ENCODE results near the gene PPP2R5D. TPM values are rescaled to one million over a fixed set of nuclear protein-coding genes. Genes with fewer than 3 reads are reported as not detected.
A peak's percentile ranks its signal among the peaks of the same experiment; 100 is the strongest.

Gene PPP2R5D
- total and polyA plus RNA-seq, 9 of the 15 experiments (the other 6 are each of a cell fraction or from before 2014, with no cell fraction given), result 1.3 to 96.1 (median 38.4) TPM

DNA sequence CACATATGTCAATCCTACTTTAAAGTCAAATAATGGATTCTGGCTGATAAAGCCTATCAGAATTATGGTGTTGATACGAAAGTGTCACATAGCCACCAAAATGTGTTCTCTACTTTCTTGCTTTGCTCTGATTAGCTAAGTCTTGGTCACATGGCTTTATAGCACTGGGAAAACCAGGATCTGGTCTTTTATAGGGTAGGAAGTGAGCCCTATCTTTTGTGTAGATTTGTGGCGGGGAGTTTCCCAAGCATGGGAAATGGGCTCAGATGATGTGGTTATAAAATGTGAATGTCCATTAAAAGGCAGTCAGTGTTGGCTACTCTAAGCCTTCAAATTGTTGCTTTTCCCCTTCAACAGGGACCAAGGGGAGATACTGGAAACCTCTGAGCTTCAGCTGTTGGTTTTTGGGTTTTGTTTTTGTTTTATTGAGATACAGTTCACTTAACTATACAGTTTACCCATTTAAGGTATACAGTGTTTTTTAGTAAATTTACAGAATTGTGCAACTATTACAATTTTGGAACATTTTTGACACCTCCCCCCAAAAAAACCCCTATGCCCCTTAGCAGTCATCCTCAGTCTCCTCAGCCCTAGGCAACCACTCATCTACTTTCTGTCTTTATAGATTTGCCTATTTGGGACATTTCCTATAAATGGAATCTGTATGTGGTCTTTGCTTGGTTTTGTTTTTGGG lies 49.3 kb downstream of the PPP2R5D start:
- no peak for FAIRE-seq
- intact Hi-C loops (cut with micrococcal nuclease) (no loop called here), in situ Hi-C loops (cut with MboI) (no loop called here)
- no TSS peak for BruUV-seq (replicated peaks)
- no peaks in the 10 kb centered on the region for H3K9me3 ChIP-seq (replicated peaks; ENCODE audit: control insufficient read depth, insufficient read depth, low read depth, low read length)
- H2AFZ ChIP-seq (ENCODE audit: low read depth, low read length), result no peak overlapping the region
- ATAC-seq, result no peak
- no peak for DNase-seq (ENCODE audit: extremely low read depth in 1 of 4, low spot score in 3 of 4)
- H4K20me1 ChIP-seq (replicated peaks; ENCODE audit: control insufficient read depth, insufficient read depth, low read length), result no peaks in the 10 kb centered on the region; the same call in 1 of the 2 replicates
- ChIA-PET POLR2A (interaction anchor here (0.7 to 5.7 kb wide), 7 partner anchors 9 to 110 kb away, joined by 3 to 22 read pairs (median 5); partner anchors contain the start of genes KLHDC3, MEA1 and RRP36), CTCF (ENCODE audit: low intra/inter-chr PET ratio) (no interaction called here)
- TF ChIP-seq SUPT5H (IDR thresholded peaks at IDR 0.05) (0 out of 2 replicates have a peak, but pooled peaks have one; percentile 8), HLTF (IDR thresholded peaks at IDR 0.05) (no peak), POLR2A (conservative IDR thresholded peaks at IDR 0.05) (0 out of 2 replicates have a peak, but pooled peaks have one; percentile 1), ZNF583 (CRISPR knock-in tag; IDR thresholded peaks at IDR 0.05) (no peak), CEBPG (CRISPR knock-in tag; IDR thresholded peaks at IDR 0.05) (no peak), CEBPG (tag; conservative IDR thresholded peaks at IDR 0.05 in 1 of 2, IDR thresholded peaks at IDR 0.05 in 1 of 2) (0 out of 4 replicates have a peak, but pooled peaks of 1 of the 2 experiments have one; percentile 34), PHTF2 (CRISPR knock-in tag; IDR thresholded peaks at IDR 0.05) (no peak), RAD21 (CRISPR knock-in tag; conservative IDR thresholded peaks at IDR 0.05 in 1 of 2, IDR thresholded peaks at IDR 0.05 in 1 of 2) (no peak), SNRNP70 (optimal IDR thresholded peaks at IDR 0.05; ENCODE audit: low read depth, low read length) (no peak), CBX3 (IDR thresholded peaks at IDR 0.05; ENCODE audit: borderline replicate concordance in 1 of 2, low read length in 2 of 2) (no peak)
- TF ChIP-seq, protein P1, sequence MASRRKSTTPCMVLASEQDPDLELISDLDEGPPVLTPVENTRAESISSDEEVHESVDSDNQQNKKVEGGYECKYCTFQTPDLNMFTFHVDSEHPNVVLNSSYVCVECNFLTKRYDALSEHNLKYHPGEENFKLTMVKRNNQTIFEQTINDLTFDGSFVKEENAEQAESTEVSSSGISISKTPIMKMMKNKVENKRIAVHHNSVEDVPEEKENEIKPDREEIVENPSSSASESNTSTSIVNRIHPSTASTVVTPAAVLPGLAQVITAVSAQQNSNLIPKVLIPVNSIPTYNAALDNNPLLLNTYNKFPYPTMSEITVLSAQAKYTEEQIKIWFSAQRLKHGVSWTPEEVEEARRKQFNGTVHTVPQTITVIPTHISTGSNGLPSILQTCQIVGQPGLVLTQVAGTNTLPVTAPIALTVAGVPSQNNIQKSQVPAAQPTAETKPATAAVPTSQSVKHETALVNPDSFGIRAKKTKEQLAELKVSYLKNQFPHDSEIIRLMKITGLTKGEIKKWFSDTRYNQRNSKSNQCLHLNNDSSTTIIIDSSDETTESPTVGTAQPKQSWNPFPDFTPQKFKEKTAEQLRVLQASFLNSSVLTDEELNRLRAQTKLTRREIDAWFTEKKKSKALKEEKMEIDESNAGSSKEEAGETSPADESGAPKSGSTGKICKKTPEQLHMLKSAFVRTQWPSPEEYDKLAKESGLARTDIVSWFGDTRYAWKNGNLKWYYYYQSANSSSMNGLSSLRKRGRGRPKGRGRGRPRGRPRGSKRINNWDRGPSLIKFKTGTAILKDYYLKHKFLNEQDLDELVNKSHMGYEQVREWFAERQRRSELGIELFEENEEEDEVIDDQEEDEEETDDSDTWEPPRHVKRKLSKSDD (conservative IDR thresholded peaks at IDR 0.05; ENCODE audit: low read length), result no peak
- no peak overlapping the region for H3K27ac ChIP-seq (ENCODE audit: extremely low read depth, low read depth, low read length)
- H3K79me2 ChIP-seq (ENCODE audit: control insufficient read depth, insufficient read depth, low read length), result no peaks in the 10 kb centered on the region
- no peaks in the 10 kb centered on the region for H3K27me3 ChIP-seq (ENCODE audit: control insufficient read depth in 2 of 2, insufficient read depth in 2 of 2, low read length in 2 of 2)
- no peaks in the 10 kb centered on the region for H3K9me1 ChIP-seq (ENCODE audit: control insufficient read depth, insufficient read depth, low read length)
- 86% methylated on average over 2 of the region's 2 CpGs for WGBS (ENCODE audit: insufficient coverage, low coverage, missing lambda C conversion rate)
- H3K4me1 ChIP-seq (replicated peaks in 1 of 2; ENCODE audit: control insufficient read depth in 2 of 2, insufficient read depth in 2 of 2, low read length in 2 of 2), result peaks cover 0 to 3% of the 10 kb centered on the region in 2 experiments; a peak in 1 of 5 replicates
- H3K4me2 ChIP-seq (ENCODE audit: insufficient read depth, low read length), result no peak overlapping the region
- H3K36me3 ChIP-seq (ENCODE audit: control insufficient read depth, insufficient read depth, low read length), result peaks cover 72% of the 10 kb centered on the region
- H3K9ac ChIP-seq (ENCODE audit: insufficient read depth in 1 of 2, low read depth in 2 of 2, low read length in 2 of 2), result no peak overlapping the region
- no peak overlapping the region for H3K4me3 ChIP-seq

Measured in K562 (cell line).